PC-9 (cell line): ENCODE data around the gene LRIG3. TPM values are rescaled to one million over a fixed set of nuclear protein-coding genes. Genes with fewer than 3 reads are reported as not detected.
A peak's percentile ranks its signal among the peaks of the same experiment; 100 is the strongest.

Experiments used
- BruUV-seq: library from RNA; stranded (reverse); fragments of 400-500 nt; replicated peaks from 2 replicates; lab custom pipeline; 2021; lab: Mats Ljungman, UMichigan
- CTCF ChIA-PET: fragments of 300-600 bp; sonication (Branson Sonifier 250); formaldehyde crosslinking; loops from one replicate; lab custom pipeline; 2022; ENCODE audit warnings: antibody characterized with exemption; lab: Charles Lee
- POLR2A ChIA-PET: fragments of 300-600 bp; sonication (Branson Sonifier 250); formaldehyde crosslinking; loops from one replicate; lab custom pipeline; 2022; ENCODE audit warnings: antibody characterized with exemption; ENCODE audit not compliant: unreplicated experiment; lab: Charles Lee
- DNase-seq, 2 experiments: peaks; one replicate each; pipeline versions ENCODE4 v3.0.0 to v3.0.0-alpha.2; 2015 to 2022; ENCODE audit warnings: mixed read lengths in 1 of 2
- H2AFZ ChIP-seq: fragments of 200-600 bp; sonication (generic); 2 replicates; pipeline ENCODE4 v1.8.1; 2017; ENCODE audit warnings: antibody characterized with exemption
- H3F3A ChIP-seq: fragments of 200-600 bp; sonication (generic); 2 replicates; pipeline ENCODE4 v1.8.1; 2017; ENCODE audit warnings: antibody characterized with exemption, mild to moderate bottlenecking, low read depth; ENCODE audit not compliant: insufficient read depth
- H3K27ac ChIP-seq: fragments of 200-600 bp; sonication (generic); 2 replicates; pipeline ENCODE4 v1.6.1; 2016; ENCODE audit warnings: mixed run types
- H3K27me3 ChIP-seq: fragments of 200-600 bp; sonication (generic); 2 replicates; pipeline ENCODE4 v1.6.1; 2016; ENCODE audit warnings: low read depth, mixed run types; ENCODE audit not compliant: insufficient read depth
- H3K36me3 ChIP-seq: fragments of 200-600 bp; sonication (generic); 2 replicates; pipeline ENCODE4 v1.6.1; 2016; ENCODE audit warnings: low read depth, mixed run types
- H3K4me1 ChIP-seq: fragments of 200-600 bp; sonication (generic); replicated peaks from 2 replicates; pipeline ENCODE4 v1.6.1; 2016; ENCODE audit warnings: mixed run types; ENCODE audit not compliant: insufficient read depth
- H3K4me2 ChIP-seq: fragments of 200-600 bp; sonication (generic); 2 replicates; pipeline ENCODE4 v1.6.1; 2017; ENCODE audit warnings: mixed run types
- H3K4me3 ChIP-seq: fragments of 200-600 bp; sonication (generic); 2 replicates; pipeline ENCODE4 v1.6.1; 2016; ENCODE audit warnings: mixed run types
- H3K79me2 ChIP-seq: fragments of 200-600 bp; sonication (generic); 2 replicates; pipeline ENCODE4 v1.6.1; 2017; ENCODE audit warnings: low read depth, mixed run types
- H3K9me2 ChIP-seq: fragments of 200-600 bp; sonication (generic); 2 replicates; pipeline ENCODE4 v1.8.1; 2017; ENCODE audit warnings: mild to moderate bottlenecking; ENCODE audit not compliant: insufficient read depth
- H3K9me3 ChIP-seq: fragments of 200-600 bp; sonication (generic); 2 replicates; pipeline ENCODE4 v1.8.1; 2016; ENCODE audit warnings: low read depth; ENCODE audit not compliant: insufficient read depth
- H4K20me1 ChIP-seq: fragments of 200-600 bp; sonication (generic); 2 replicates; pipeline ENCODE4 v1.8.1; 2017; ENCODE audit not compliant: insufficient read depth
- CTCF ChIP-seq: fragments of 200-600 bp; sonication (generic); conservative IDR thresholded peaks from 2 replicates; pipeline ENCODE4 v1.6.1; 2017; ENCODE audit warnings: mixed run types, antibody characterized with exemption, mild to moderate bottlenecking, moderate library complexity
- EZH2 ChIP-seq: fragments of 200-600 bp; sonication (generic); IDR thresholded peaks from 2 replicates; pipeline ENCODE4 v1.8.0; 2017; ENCODE audit warnings: antibody characterized with exemption, low read depth
- intact Hi-C: fragments of 100-400 bp; cut with micrococcal nuclease; formaldehyde crosslinking; loops from one replicate; pipeline ENCODE4 v1.10.0; 2022; ENCODE audit not compliant: unreplicated experiment
- total RNA-seq: library from RNA; stranded (reverse); gene quantifications from 2 replicates; pipeline ENCODE4 v1.2.3, GENCODE V29; 2021

Gene LRIG3
- total RNA-seq, 1 experiment from 2014 or later: 10.6 TPM

GRCh38 chr12:58920961-58921861 is 907 bp upstream of the LRIG3 start:
- H2AFZ ChIP-seq: peak overlapping the region; percentile 92
- peak overlapping the region; percentile 5; the same call in 1 of the 2 replicates for H3K27ac ChIP-seq
- H3K36me3 ChIP-seq: no peaks in the 10 kb centered on the region
- no peaks in the 10 kb centered on the region for H4K20me1 ChIP-seq
- H3K9me2 ChIP-seq: no peaks in the 10 kb centered on the region
- peak overlapping the region; percentile 76 for H3K4me2 ChIP-seq
- TF ChIP-seq CTCF: no peak
- TF ChIP-seq EZH2: no peak
- BruUV-seq: no TSS peak
- H3K79me2 ChIP-seq: peaks cover 36% of the 10 kb centered on the region
- intact Hi-C loops: loop anchor here (5.0 to 10.0 kb wide), 2 partner anchors 121 to 164 kb away; no protein-coding TSS in a partner anchor
- peaks cover 8% of the 10 kb centered on the region for H3F3A ChIP-seq
- H3K4me3 ChIP-seq: peak overlapping the region; percentile 77
- CTCF ChIA-PET: interaction anchor here (0.5 kb wide), 1 partner anchor 938 kb away, joined by 3 read pairs; no protein-coding TSS in a partner anchor
- no peak for DNase-seq
- peaks cover 44% of the 10 kb centered on the region for H3K4me1 ChIP-seq
- H3K9me3 ChIP-seq: no peaks in the 10 kb centered on the region
- H3K27me3 ChIP-seq: no peaks in the 10 kb centered on the region
- POLR2A ChIA-PET: interaction anchor here (0.5 kb wide), 1 partner anchor 1176 kb away, joined by 9 read pairs; the partner anchor contains the start of gene TSPAN31

GRCh38 chr12:58919231-58920101 is 838 bp downstream of the LRIG3 start:
- Histone ChIP-seq H3K4me3 (peak overlapping the region; percentile 77), H3K27ac (peak overlapping the region; percentile 5), H4K20me1 (no peaks in the 10 kb centered on the region; the same call in 1 of the 2 replicates), H2AFZ (peak overlapping the region; percentile 92), H3K79me2 (peaks cover 53% of the 10 kb centered on the region), H3K27me3 (no peaks in the 10 kb centered on the region), H3K4me2 (peak overlapping the region; percentile 76), H3K4me1 (peaks cover 44% of the 10 kb centered on the region), H3K9me3 (no peaks in the 10 kb centered on the region), H3K36me3 (no peaks in the 10 kb centered on the region), H3K9me2 (no peaks in the 10 kb centered on the region), H3F3A (peaks cover 8% of the 10 kb centered on the region)
- intact Hi-C loops: loop anchor here (5.0 to 10.0 kb wide), 2 partner anchors 123 to 165 kb away; no protein-coding TSS in a partner anchor
- ChIA-PET CTCF (interaction anchor here (0.5 kb wide), 1 partner anchor 121 kb away, joined by 7 read pairs; no protein-coding TSS in a partner anchor), POLR2A (interaction anchor here (0.5 kb wide), 1 partner anchor 101 kb away, joined by 4 read pairs; no protein-coding TSS in a partner anchor)
- BruUV-seq: TSS peak; percentile 39
- DNase-seq: peak; percentile 12 to 40
- TF ChIP-seq CTCF (no peak), EZH2 (no peak)

- POLR2A ChIA-PET: no interaction called here
- intact Hi-C loops: no loop called here
- Histone ChIP-seq H3K4me2 (peak overlapping the region; percentile 76), H3K9me2 (no peaks in the 10 kb centered on the region), H3F3A (peaks cover 8% of the 10 kb centered on the region), H2AFZ (peak overlapping the region; percentile 68; the same call in 1 of the 2 replicates), H3K4me3 (peak overlapping the region; percentile 77), H3K79me2 (peaks cover 58% of the 10 kb centered on the region), H3K27ac (no peak overlapping the region), H3K4me1 (peaks cover 39% of the 10 kb centered on the region), H3K27me3 (no peaks in the 10 kb centered on the region), H3K36me3 (peaks cover 7% of the 10 kb centered on the region; the same call in 1 of the 2 replicates), H3K9me3 (no peaks in the 10 kb centered on the region), H4K20me1 (no peaks in the 10 kb centered on the region; the same call in 1 of the 2 replicates)
- no TSS peak for BruUV-seq
- no peak for DNase-seq
- TF ChIP-seq EZH2 (no peak), CTCF (no peak)
- CTCF ChIA-PET: no interaction called here
Observed at GRCh38 chr12:58918469-58918844, 1.8 kb downstream of the LRIG3 start.
